Prostate gland (tissue), 2 donors: ENCODE measurements around the gene SYT12. TPM values are rescaled to one million over a fixed set of nuclear protein-coding genes. Genes with fewer than 3 reads are reported as not detected.

Experiments used
- DNase-seq: peaks from one replicate; pipeline ENCODE4 v3.0.0-alpha.2; 2019; ENCODE audit warnings: low spot score
- H3K27ac ChIP-seq, 2 donors: fragments of 200-600 bp; sonication (generic); 2 replicates each; pipeline ENCODE4 v1.5.1; 2017 to 2019
- H3K27me3 ChIP-seq: fragments of 200-600 bp; sonication (generic); replicated peaks from 2 replicates; pipeline ENCODE4 v1.5.1; 2019; ENCODE audit not compliant: insufficient read depth
- H3K36me3 ChIP-seq, 2 donors: fragments of 200-600 bp; sonication (generic); 1 replicate in 1 of 2; 2 replicates in 1 of 2; pipeline versions ENCODE4 v1.5.1 to v1.8.1; 2017 to 2019
- H3K4me1 ChIP-seq: fragments of 200-600 bp; sonication (generic); replicated peaks from 2 replicates; pipeline ENCODE4 v1.5.1; 2019
- H3K4me3 ChIP-seq, 2 donors: fragments of 200-600 bp; sonication (generic); 2 replicates each; pipeline ENCODE4 v1.5.1; 2017 to 2019
- H3K9me3 ChIP-seq: fragments of 200-600 bp; sonication (generic); 2 replicates; pipeline ENCODE4 v1.5.1; 2017
- CTCF ChIP-seq, 4 experiments: fragments of 200-600 bp in 2 of 4; fragments of 450-650 bp in 2 of 4; sonication (generic) in 2 of 4; IDR thresholded peaks; 1 replicate in 3 of 4; 2 replicates in 1 of 4; pipeline ENCODE4 v1.5.1; 2016 to 2019; ENCODE audit warnings: antibody characterized with exemption in 4 of 4, mild to moderate bottlenecking in 2 of 4, moderate library complexity in 2 of 4
- POLR2A ChIP-seq: fragments of 450-650 bp; IDR thresholded peaks from one replicate; pipeline ENCODE4 v1.6.1; 2016; ENCODE audit warnings: antibody characterized with exemption, mild to moderate bottlenecking
- POLR2AphosphoS5 ChIP-seq: sonication (generic); formaldehyde crosslinking; IDR thresholded peaks from one replicate; pipeline ENCODE4 v1.6.1; 2017; ENCODE audit warnings: antibody characterized with exemption
- WGBS: methylation state at CpG from one replicate; pipeline ENCODE4 v1.1.5; 2018; 5-methylcytosine and 5-hydroxymethylcytosine counted together
- intact Hi-C: fragments of 100-400 bp; cut with DNase I; formaldehyde crosslinking; loops from one replicate; pipeline ENCODE4 v1.14.2; 2022
- total RNA-seq, 2 donors: library from RNA; depleted of rRNA; stranded (reverse); fragments of >200 nt; gene quantifications; one replicate each; pipeline ENCODE4 v1.1.0, GENCODE V29; 2016

Gene SYT12
- total RNA-seq, 2 donors from 2014 or later: 2.1 to 3.4 TPM

- 88% methylated on average over 7 of the region's 7 CpGs for WGBS
- Histone ChIP-seq H3K4me3 (no peak overlapping the region), H3K27ac (no peak overlapping the region), H3K27me3 (no peaks in the 10 kb centered on the region), H3K9me3 (no peaks in the 10 kb centered on the region), H3K36me3 (no peaks in the 10 kb centered on the region), H3K4me1 (no peaks in the 10 kb centered on the region)
- no peak for TF ChIP-seq POLR2AphosphoS5
- no peak for TF ChIP-seq POLR2A
- TF ChIP-seq CTCF (IDR thresholded peaks at IDR 0.05): no peak
- DNase-seq: no peak
- intact Hi-C loops: no loop called here
Observed at GRCh38 chr11:67007126-67007525, 15.8 kb upstream of the SYT12 start.

- 69% methylated on average over 7 of the region's 7 CpGs for WGBS
- intact Hi-C loops: no loop called here
- TF ChIP-seq CTCF (IDR thresholded peaks at IDR 0.05): no peak
- no peak for TF ChIP-seq POLR2AphosphoS5
- TF ChIP-seq POLR2A: no peak
- no peak overlapping the region for H3K4me3 ChIP-seq
- H3K27ac ChIP-seq: no peak overlapping the region
- H3K36me3 ChIP-seq: no peaks in the 10 kb centered on the region
- H3K27me3 ChIP-seq: no peaks in the 10 kb centered on the region
- no peaks in the 10 kb centered on the region for H3K9me3 ChIP-seq
- no peaks in the 10 kb centered on the region for H3K4me1 ChIP-seq
- no peak for DNase-seq
Observed at GRCh38 chr11:67010296-67010905, 12.5 kb upstream of the SYT12 start.

- Histone ChIP-seq H3K4me1 (no peaks in the 10 kb centered on the region), H3K27ac (no peak overlapping the region), H3K36me3 (no peaks in the 10 kb centered on the region), H3K4me3 (no peak overlapping the region), H3K27me3 (no peaks in the 10 kb centered on the region), H3K9me3 (no peaks in the 10 kb centered on the region)
- 90% methylated on average over 11 of the region's 11 CpGs for WGBS
- DNase-seq: no peak
- TF ChIP-seq POLR2A: no peak
- no peak for TF ChIP-seq POLR2AphosphoS5
- TF ChIP-seq CTCF (IDR thresholded peaks at IDR 0.05): no peak
- intact Hi-C loops: no loop called here
Observed at GRCh38 chr11:67013511-67014045, 9.4 kb upstream of the SYT12 start.

GRCh38 chr11:67014343-67014742 is 8.6 kb upstream of the SYT12 start:
- no peaks in the 10 kb centered on the region for H3K36me3 ChIP-seq
- H3K4me1 ChIP-seq: no peaks in the 10 kb centered on the region
- intact Hi-C loops: no loop called here
- no peak overlapping the region for H3K4me3 ChIP-seq
- TF ChIP-seq POLR2AphosphoS5: no peak
- no peak for TF ChIP-seq CTCF (IDR thresholded peaks at IDR 0.05)
- no peak for TF ChIP-seq POLR2A
- no peaks in the 10 kb centered on the region for H3K9me3 ChIP-seq
- DNase-seq: no peak
- no peak overlapping the region for H3K27ac ChIP-seq
- WGBS: 95% methylated on average over 7 of the region's 7 CpGs
- no peaks in the 10 kb centered on the region for H3K27me3 ChIP-seq

GRCh38 chr11:67015048-67015447 is 7.9 kb upstream of the SYT12 start:
- Histone ChIP-seq H3K36me3 (no peaks in the 10 kb centered on the region), H3K9me3 (no peaks in the 10 kb centered on the region), H3K4me3 (no peak overlapping the region), H3K27me3 (no peaks in the 10 kb centered on the region), H3K4me1 (no peaks in the 10 kb centered on the region), H3K27ac (no peak overlapping the region)
- DNase-seq: no peak
- intact Hi-C loops: no loop called here
- WGBS: 89% methylated on average over 8 of the region's 8 CpGs
- TF ChIP-seq POLR2A (no peak), POLR2AphosphoS5 (no peak), CTCF (IDR thresholded peaks at IDR 0.05) (no peak)
